Measurements from ENCODE around the gene SIX3. TPM values are rescaled to one million over a fixed set of nuclear protein-coding genes. Genes with fewer than 3 reads are reported as not detected.
A peak's percentile ranks its signal among the peaks of the same experiment; 100 is the strongest.

Gene SIX3
- total RNA-seq, 6 donors from 2014 or later = not detected

DNA sequence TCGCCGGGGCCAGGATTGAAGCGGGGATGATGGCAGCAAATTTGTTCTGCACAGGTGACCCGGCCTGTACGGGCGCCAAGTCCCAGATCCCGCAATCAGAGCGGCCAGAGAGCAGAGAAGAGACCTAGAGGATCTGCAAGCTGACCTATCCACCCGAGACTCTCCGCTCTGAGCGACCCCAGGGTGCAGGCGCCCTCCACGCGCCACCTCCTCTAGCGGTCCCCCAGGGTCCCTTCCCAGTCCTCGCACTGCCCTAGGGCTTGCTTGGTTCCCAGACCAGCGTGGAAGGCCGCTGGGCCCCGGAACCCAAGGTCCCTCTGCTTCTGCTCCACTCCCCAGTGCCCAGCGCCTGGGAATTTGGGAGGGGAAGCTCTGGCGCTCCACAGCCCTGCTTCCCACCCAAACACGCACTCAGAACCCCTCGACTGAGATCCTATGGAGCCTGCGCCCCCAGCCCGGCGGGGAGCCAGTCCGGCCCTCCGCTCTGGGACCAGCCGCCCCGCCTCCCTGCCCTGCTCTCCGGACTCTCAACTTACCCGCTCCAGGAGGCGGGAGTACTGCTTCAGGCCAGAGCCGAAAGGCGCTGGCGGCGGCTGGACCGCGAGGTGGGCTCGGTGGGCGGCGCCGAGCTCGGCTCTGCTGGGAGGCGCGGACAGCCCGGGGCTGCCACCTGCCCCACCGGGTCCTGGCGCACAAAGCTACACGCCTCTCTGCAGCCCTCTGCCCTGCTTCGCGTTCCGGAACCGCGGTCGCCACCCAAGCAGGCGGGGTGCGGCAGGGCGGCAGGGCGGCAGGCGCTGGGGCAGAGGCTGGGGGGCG lies 3.0 kb upstream of the SIX3 start:
- H3K27me3 ChIP-seq = peaks cover 0 to 98% (median 61%) of the 10 kb centered on the region in 4 donors
- H3K4me3 ChIP-seq = peak overlapping the region in 3 of 4 donors; percentile 26 to 40 (median 37)
- peaks cover 46 to 80% (median 59%) of the 10 kb centered on the region in 4 donors for H3K4me1 ChIP-seq
- no peaks in the 10 kb centered on the region for H3K9me3 ChIP-seq
- DNase-seq (peak in 1 of 2 donors; percentile 81), ATAC-seq (ENCODE audit: low FRiP score in 2 of 2) (peak in 1 of 2 donors; percentile 3)
- 2 to 6% methylated on average over 14 to 59 of the region's 62 CpGs for WGBS, 2 donors
- H3K27ac ChIP-seq = no peak overlapping the region
- no peak for TF ChIP-seq POLR2AphosphoS5 (IDR thresholded peaks at IDR 0.05)
- TF ChIP-seq, protein P1, sequence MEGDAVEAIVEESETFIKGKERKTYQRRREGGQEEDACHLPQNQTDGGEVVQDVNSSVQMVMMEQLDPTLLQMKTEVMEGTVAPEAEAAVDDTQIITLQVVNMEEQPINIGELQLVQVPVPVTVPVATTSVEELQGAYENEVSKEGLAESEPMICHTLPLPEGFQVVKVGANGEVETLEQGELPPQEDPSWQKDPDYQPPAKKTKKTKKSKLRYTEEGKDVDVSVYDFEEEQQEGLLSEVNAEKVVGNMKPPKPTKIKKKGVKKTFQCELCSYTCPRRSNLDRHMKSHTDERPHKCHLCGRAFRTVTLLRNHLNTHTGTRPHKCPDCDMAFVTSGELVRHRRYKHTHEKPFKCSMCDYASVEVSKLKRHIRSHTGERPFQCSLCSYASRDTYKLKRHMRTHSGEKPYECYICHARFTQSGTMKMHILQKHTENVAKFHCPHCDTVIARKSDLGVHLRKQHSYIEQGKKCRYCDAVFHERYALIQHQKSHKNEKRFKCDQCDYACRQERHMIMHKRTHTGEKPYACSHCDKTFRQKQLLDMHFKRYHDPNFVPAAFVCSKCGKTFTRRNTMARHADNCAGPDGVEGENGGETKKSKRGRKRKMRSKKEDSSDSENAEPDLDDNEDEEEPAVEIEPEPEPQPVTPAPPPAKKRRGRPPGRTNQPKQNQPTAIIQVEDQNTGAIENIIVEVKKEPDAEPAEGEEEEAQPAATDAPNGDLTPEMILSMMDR (IDR thresholded peaks at IDR 0.05) = no peak
- no peaks in the 10 kb centered on the region for H3K36me3 ChIP-seq

DNA sequence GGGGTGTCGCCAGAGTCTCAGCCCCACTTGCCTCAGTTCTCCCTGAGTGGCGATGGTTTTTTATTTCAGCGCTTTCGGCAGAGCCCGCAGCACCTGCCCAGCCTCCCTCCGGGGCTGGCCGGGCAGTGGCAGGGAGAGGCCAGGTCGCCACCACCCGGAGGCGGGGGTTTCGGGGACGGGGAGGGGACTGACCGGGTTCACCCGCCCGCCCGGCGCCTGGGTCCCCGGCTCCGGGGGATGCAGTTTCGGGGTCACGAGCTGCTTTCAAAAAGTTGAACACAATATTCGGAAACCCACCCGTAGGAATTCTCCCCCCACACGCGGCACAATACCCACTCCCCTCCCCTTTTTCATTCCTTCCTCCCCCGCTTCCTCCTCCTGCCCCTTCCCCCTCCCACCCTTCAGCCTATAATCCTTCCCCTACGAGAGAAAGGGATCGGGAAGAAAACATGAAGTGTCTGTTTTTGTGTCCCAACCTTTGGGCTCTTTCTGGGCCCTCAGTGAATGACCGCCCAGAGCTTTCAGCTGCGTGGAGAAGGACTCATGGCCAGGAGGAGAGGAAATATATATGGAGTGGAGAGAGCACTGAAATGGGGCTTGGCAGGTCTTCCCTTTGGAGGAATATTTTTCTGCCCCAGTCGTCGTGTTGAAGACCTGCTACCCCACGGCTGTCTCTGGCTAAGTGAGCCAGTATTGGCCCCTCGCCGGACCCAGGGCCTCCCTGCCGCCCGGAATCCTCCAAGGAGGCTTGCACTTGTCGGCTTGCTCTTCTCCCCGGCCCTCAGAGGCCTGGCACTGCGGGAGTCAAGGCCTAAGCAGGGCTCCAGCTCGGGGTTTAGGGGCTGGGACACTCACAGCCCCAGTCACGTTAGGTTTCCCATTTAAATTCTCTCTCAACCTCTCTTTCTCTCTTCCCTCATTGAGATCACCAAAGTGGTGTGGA lies 2.1 kb upstream of the SIX3 start:
- Histone ChIP-seq H3K9me3 (no peaks in the 10 kb centered on the region), H3K4me3 (peak overlapping the region in 3 of 4 donors; percentile 26 to 40 (median 37)), H3K27me3 (peaks cover 0 to 98% (median 60%) of the 10 kb centered on the region in 4 donors), H3K27ac (no peak overlapping the region), H3K36me3 (no peaks in the 10 kb centered on the region), H3K4me1 (peaks cover 52 to 80% (median 61%) of the 10 kb centered on the region in 4 donors)
- DNase-seq = peak in 1 of 2 donors; percentile 81
- no peak for ATAC-seq (ENCODE audit: low FRiP score in 2 of 2)
- WGBS, 2 donors = 6 to 8% methylated on average over 13 to 35 of the region's 42 CpGs
- TF ChIP-seq POLR2A (IDR thresholded peaks at IDR 0.05) = no peak

DNA sequence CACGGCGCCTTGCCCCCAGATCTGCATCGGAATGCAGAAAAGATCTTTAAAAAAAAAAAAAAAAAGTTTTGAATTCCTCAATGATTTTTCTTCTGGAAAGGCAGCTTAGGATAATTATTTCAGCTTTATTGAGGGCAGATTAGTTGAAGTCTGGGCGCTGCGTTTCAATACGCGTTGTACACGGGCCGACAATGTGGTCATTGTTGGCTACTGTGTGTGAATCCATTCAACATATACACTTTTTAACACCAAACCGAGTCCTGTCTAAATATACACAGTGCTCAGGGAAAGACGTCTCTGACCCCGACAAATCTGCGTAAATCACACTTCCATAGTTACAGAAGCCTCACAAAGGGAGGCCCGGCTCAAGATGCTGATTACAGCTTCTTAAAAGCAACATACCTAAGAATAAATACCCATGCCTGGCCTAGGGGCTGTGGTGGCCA lies 1.4 kb upstream of the SIX3 start:
- 36 to 41% methylated on average over 14 of the region's 14 CpGs for WGBS, 2 donors
- Histone ChIP-seq H3K36me3 (no peaks in the 10 kb centered on the region), H3K4me1 (peaks cover 55 to 80% (median 59%) of the 10 kb centered on the region in 4 donors), H3K4me3 (no peak overlapping the region), H3K9me3 (no peaks in the 10 kb centered on the region), H3K27ac (no peak overlapping the region), H3K27me3 (peaks cover 0 to 97% (median 57%) of the 10 kb centered on the region in 4 donors)
- TF ChIP-seq, protein P1 (IDR thresholded peaks at IDR 0.05) = no peak
- TF ChIP-seq EP300 (IDR thresholded peaks at IDR 0.05) (no peak), POLR2AphosphoS5 (IDR thresholded peaks at IDR 0.05) (no peak), POLR2A (IDR thresholded peaks at IDR 0.05) (no peak)
- ATAC-seq (ENCODE audit: low FRiP score in 2 of 2) (no peak), DNase-seq (no peak)

DNA sequence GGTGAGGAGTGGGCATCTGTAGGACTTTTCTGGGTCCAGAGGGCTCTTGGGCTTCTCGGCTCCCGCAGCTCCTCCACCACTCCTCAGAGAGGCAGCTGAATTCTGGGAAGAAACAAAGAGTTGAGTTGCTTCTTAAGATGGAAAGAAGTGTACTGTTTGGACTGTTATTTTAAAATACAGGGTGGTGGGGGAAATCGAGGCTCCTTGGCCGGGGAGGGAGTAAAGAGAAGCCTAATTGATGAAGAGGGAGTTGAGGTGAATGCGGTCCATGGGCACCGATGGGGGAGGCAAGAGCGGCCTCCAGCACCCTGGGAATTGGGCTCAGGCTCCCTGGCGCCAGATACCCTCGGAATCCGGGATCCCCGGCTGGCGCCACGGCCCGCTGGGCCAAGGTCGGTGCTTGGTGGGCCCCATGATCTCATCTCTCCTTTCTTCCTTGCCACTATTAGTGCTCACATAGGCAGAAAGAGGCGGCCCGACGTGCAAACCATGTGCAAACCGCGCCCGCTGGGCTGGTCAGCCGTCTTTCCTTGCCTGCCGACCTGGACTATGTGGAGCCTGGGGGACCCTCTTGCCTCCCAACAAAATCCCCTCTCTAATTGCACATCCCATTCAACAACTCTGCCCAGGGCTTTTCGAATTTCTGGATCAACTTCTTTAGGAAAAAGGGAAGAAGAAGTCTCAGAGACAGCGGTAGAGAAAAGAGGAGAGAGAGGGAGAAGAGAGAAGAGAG lies 604 bp upstream of the SIX3 start:
- Histone ChIP-seq H3K4me3 (peak overlapping the region in 3 of 4 donors; percentile 32 to 43 (median 43)), H3K9me3 (no peaks in the 10 kb centered on the region), H3K27me3 (peaks cover 0 to 91% (median 50%) of the 10 kb centered on the region in 4 donors), H3K4me1 (peaks cover 50 to 73% (median 53%) of the 10 kb centered on the region in 4 donors), H3K36me3 (no peaks in the 10 kb centered on the region), H3K27ac (no peak overlapping the region)
- TF ChIP-seq EP300 (IDR thresholded peaks at IDR 0.05) (no peak), POLR2A (IDR thresholded peaks at IDR 0.05) (no peak), POLR2AphosphoS5 (IDR thresholded peaks at IDR 0.05) (no peak)
- TF ChIP-seq, protein P1 (IDR thresholded peaks at IDR 0.05) = no peak
- 9 to 10% methylated on average over 25 of the region's 25 CpGs for WGBS, 2 donors
- DNase-seq = peak in 1 of 2 donors; percentile 77
- ATAC-seq (ENCODE audit: low FRiP score in 2 of 2) = no peak
